ENCODE results near the gene SC5D.
A peak's percentile ranks its signal among the peaks of the same experiment; 100 is the strongest.

Gene SC5D

DNA sequence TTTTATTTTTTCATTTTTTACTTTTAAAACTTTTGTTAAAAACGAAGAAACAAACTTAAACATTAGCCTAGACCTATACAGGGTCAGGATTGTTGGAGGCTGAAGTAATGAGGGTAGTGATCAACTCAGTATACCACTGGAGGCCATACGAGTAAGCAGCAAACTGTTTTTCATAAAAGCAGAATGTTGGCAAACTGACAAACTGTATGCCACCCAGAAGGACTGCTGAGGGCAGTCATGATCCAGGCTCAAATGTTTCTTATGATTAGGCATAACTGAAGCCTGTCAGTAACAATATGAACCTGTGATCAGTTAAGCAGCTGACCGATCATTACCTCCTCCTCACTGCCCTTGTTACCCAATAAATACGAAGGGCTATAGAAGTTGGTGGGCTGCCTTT, 10.2 kb upstream of the SC5D start:
- ChIA-PET CTCF (no interaction called here), POLR2A (ENCODE audit: low non-redundant PET) (no interaction called here)
- no peak for DNase-seq (ENCODE audit: low spot score)
- no peak overlapping the region for H3K27ac ChIP-seq
- TF ChIP-seq CTCF (conservative IDR thresholded peaks at IDR 0.05; ENCODE audit: low read depth): no peak

DNA sequence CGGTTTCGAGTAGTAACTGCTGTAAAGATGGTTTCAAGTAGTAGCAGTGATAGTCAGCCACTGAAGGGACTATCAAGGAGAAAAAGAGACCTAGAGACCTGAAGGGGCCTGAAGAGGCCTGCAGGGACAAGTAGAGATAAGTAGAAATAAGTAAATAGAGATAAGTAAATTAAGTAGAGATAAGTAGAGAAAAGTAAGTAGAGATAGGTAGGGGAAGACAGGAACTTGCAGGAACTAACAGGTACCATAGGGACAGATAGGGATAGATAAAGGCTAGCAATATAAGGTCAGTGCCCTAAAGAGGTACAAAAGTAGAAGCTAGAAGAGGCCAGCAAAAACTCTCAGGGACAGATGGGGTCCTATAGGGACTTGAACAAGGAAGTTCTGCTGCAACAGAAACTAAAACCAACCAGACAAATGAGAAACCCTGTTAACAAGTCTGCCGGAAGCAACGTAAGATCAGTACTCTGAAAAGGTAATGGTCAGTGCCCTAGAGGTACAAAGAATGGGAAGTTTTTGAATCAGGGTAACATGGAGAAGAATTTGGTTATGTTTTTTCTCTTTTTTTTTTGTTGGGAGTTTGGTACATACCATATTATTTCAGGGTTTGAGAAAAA, 9.6 kb upstream of the SC5D start:
- DNase-seq (ENCODE audit: low spot score): no peak
- ChIA-PET POLR2A (ENCODE audit: low non-redundant PET) (no interaction called here), CTCF (no interaction called here)
- no peak for TF ChIP-seq CTCF (conservative IDR thresholded peaks at IDR 0.05; ENCODE audit: low read depth)
- H3K27ac ChIP-seq: no peak overlapping the region

- no peak overlapping the region for H3K27ac ChIP-seq
- TF ChIP-seq CTCF (conservative IDR thresholded peaks at IDR 0.05; ENCODE audit: low read depth): no peak
- ChIA-PET POLR2A (ENCODE audit: low non-redundant PET) (no interaction called here), CTCF (no interaction called here)
- no peak for DNase-seq (ENCODE audit: low spot score)
Observed at GRCh38 chr11:121291319-121291718, 1.3 kb upstream of the SC5D start.

DNA sequence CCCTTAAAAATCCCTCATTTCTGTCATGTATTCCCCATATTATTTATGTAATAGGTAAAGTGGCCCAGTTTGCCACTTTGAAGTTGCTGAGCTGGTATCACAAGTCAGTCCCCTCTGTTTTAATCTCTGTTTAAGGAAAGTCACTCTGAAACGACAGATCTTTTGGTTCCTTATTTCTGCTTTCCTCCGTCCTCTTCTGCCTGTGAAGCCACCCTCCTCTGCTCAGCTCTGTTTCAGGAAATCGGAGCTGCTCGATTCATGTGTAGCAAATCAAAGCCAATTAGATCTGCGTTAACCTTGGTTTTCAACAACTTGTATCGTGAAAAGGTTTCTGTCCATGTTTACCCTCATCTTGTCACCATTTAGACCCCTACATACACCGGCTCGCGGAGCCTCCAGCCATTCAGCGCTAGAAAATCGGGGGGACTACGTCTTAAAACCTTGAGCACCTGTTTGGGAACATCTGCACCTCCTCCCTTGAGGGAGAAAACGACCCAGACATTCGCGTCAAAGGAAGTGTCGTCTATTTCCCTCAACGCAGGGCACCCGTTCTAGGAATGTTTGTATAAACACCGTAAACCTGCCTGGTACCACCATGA, 576 bp upstream of the SC5D start:
- peak overlapping the region; percentile 84 for H3K27ac ChIP-seq
- TF ChIP-seq CTCF (conservative IDR thresholded peaks at IDR 0.05; ENCODE audit: low read depth): no peak
- DNase-seq (ENCODE audit: low spot score): no peak
- ChIA-PET POLR2A (ENCODE audit: low non-redundant PET) (no interaction called here), CTCF (no interaction called here)

DNA sequence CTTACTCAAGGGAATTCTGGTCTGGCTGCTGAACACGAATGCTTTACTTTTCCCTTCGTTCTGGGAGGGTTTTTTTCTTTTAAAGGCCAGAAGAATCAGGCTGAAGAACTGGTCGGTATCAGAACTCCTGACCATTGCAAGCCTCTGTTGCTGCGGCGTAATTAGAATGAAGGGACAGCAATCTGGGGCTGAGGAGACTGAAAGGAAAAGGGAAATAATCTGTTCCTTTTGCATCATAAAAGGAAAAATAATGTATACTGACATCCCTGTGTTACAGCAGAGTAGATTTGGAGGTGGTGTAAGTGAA, 670 bp downstream of the SC5D start:
- CTCF ChIA-PET: interaction anchor here (0.8 kb wide), 1 partner anchor 297 kb away, joined by 3 read pairs; no protein-coding TSS in a partner anchor
- POLR2A ChIA-PET (ENCODE audit: low non-redundant PET): no interaction called here
- TF ChIP-seq CTCF (conservative IDR thresholded peaks at IDR 0.05; ENCODE audit: low read depth): no peak
- peak; percentile 11 for DNase-seq (ENCODE audit: low spot score)
- H3K27ac ChIP-seq: peak overlapping the region; percentile 84

GRCh38 chr11:121295246-121296029, 2.9 kb downstream of the SC5D start:
- DNase-seq (ENCODE audit: low spot score): no peak
- H3K27ac ChIP-seq: no peak overlapping the region
- CTCF ChIA-PET: no interaction called here
- TF ChIP-seq CTCF (conservative IDR thresholded peaks at IDR 0.05; ENCODE audit: low read depth): no peak
- POLR2A ChIA-PET (ENCODE audit: low non-redundant PET): no interaction called here
